ENCODE results near the gene INTS15.

Gene INTS15

GRCh38 chr7:6642239-6642839 is 52.5 kb downstream of the INTS15 start:
- no peak for DNase-seq (ENCODE audit: low read depth in 3 of 3)

- no peak for DNase-seq (ENCODE audit: low read depth in 3 of 3)
Measured at GRCh38 chr7:6642861-6643640, 53.2 kb downstream of the INTS15 start.

GRCh38 chr7:6643915-6644625 is 54.2 kb downstream of the INTS15 start:
- DNase-seq (ENCODE audit: low read depth in 3 of 3): no peak

- no peak for DNase-seq (ENCODE audit: low read depth in 3 of 3)
Measured at GRCh38 chr7:6644728-6645127, 54.9 kb downstream of the INTS15 start.

GRCh38 chr7:6646465-6646864 is 56.6 kb downstream of the INTS15 start:
- DNase-seq (ENCODE audit: low read depth in 3 of 3): no peak

GRCh38 chr7:6647080-6647479 is 57.3 kb downstream of the INTS15 start:
- DNase-seq (ENCODE audit: low read depth in 3 of 3): no peak

- DNase-seq (ENCODE audit: low read depth in 3 of 3): no peak
Measured at GRCh38 chr7:6647541-6647940, 57.7 kb downstream of the INTS15 start.

- no peak for DNase-seq (ENCODE audit: low read depth in 3 of 3)
Measured at GRCh38 chr7:6648066-6648814, 58.4 kb downstream of the INTS15 start.

GRCh38 chr7:6648815-6649104 is 58.9 kb downstream of the INTS15 start:
- no peak for DNase-seq (ENCODE audit: low read depth in 3 of 3)

GRCh38 chr7:6649241-6649961 is 59.6 kb downstream of the INTS15 start:
- no peak for DNase-seq (ENCODE audit: low read depth in 3 of 3)

GRCh38 chr7:6650086-6650485 is 60.3 kb downstream of the INTS15 start:
- DNase-seq (ENCODE audit: low read depth in 3 of 3): no peak

- no peak for DNase-seq (ENCODE audit: low read depth in 3 of 3)
Measured at GRCh38 chr7:6650521-6651011, 60.7 kb downstream of the INTS15 start.

GRCh38 chr7:6651851-6652445 is 62.1 kb downstream of the INTS15 start:
- no peak for DNase-seq (ENCODE audit: low read depth in 3 of 3)

- no peak for DNase-seq (ENCODE audit: low read depth in 3 of 3)
Measured at GRCh38 chr7:6652446-6653011, 62.7 kb downstream of the INTS15 start.

GRCh38 chr7:6653071-6654003 is 63.5 kb downstream of the INTS15 start:
- DNase-seq (ENCODE audit: low read depth in 3 of 3): no peak

GRCh38 chr7:6654113-6654841 is 64.5 kb downstream of the INTS15 start:
- DNase-seq (ENCODE audit: low read depth in 3 of 3): no peak

- no peak for DNase-seq (ENCODE audit: low read depth in 3 of 3)
Measured at GRCh38 chr7:6654842-6655610, 65.2 kb downstream of the INTS15 start.
